K562 (cell line): ENCODE measurements around the gene MON2. TPM values are rescaled to one million over a fixed set of nuclear protein-coding genes. Genes with fewer than 3 reads are reported as not detected.

Experiments
- CAMTA2 ChIP-seq: fragments of 250-450 bp; sonication (Bioruptor Pico); conservative IDR thresholded peaks from 2 replicates; pipeline ENCODE4 v1.5.1; 2022
- CREB5 ChIP-seq: fragments of 250-450 bp; sonication (Bioruptor Pico); IDR thresholded peaks from 2 replicates; pipeline ENCODE4 v1.5.0; 2020; ENCODE audit warnings: mild to moderate bottlenecking
- DPF2 ChIP-seq: fragments of 450-650 bp; IDR thresholded peaks from 2 replicates; pipeline ENCODE4 v1.6.1; 2016
- EWSR1 ChIP-seq: fragments of 450-650 bp; IDR thresholded peaks from 2 replicates; pipeline ENCODE4 v1.6.1; 2018; ENCODE audit warnings: borderline replicate concordance, mild to moderate bottlenecking, low read depth, moderate library complexity; ENCODE audit not compliant: partially characterized antibody
- GATA2 ChIP-seq: sonication (generic); formaldehyde crosslinking; IDR thresholded peaks from 2 replicates; pipeline ENCODE4 v1.4.0; 2020; ENCODE audit warnings: mild to moderate bottlenecking, missing genetic modification reagents
- HDAC2 ChIP-seq: fragments of 450-650 bp; IDR thresholded peaks from 2 replicates; pipeline ENCODE4 v1.6.1; 2016; ENCODE audit warnings: mild to moderate bottlenecking
- HIVEP1 ChIP-seq: fragments of 250-450 bp; sonication (Bioruptor Pico); IDR thresholded peaks from 2 replicates; pipeline ENCODE4 v1.4.0; 2020; ENCODE audit warnings: mild to moderate bottlenecking
- HNRNPK ChIP-seq: fragments of 200-400 bp; formaldehyde crosslinking; IDR thresholded peaks from one replicate; pipeline ENCODE4 v1.6.1; 2018; ENCODE audit warnings: mild to moderate bottlenecking, low read depth, low read length; ENCODE audit not compliant: poor library complexity, severe bottlenecking
- IRF9 ChIP-seq: fragments of 450-650 bp; IDR thresholded peaks from 2 replicates; pipeline ENCODE4 v1.6.1; 2016; ENCODE audit warnings: missing biosample characterization, missing genetic modification characterization
- MNT ChIP-seq, 2 experiments: fragments of 450-650 bp; conservative IDR thresholded peaks; 2 replicates each; pipeline ENCODE4 v1.6.1; 2017; ENCODE audit warnings: mild to moderate bottlenecking in 2 of 2, moderate library complexity in 2 of 2
- MTA3 ChIP-seq: fragments of 450-650 bp; formaldehyde crosslinking; IDR thresholded peaks from 2 replicates; pipeline ENCODE4 v1.6.1; 2017; ENCODE audit warnings: mild to moderate bottlenecking, borderline replicate concordance
- NFIX ChIP-seq: fragments of 250-450 bp; sonication (Bioruptor Pico); IDR thresholded peaks from 2 replicates; pipeline ENCODE4 v1.4.0; 2020; ENCODE audit warnings: low read depth, mild to moderate bottlenecking, moderate library complexity
- NFRKB ChIP-seq: fragments of 450-650 bp; IDR thresholded peaks from 2 replicates; pipeline ENCODE4 v1.6.1; 2016; ENCODE audit warnings: low read depth
- NR4A1 ChIP-seq, 2 experiments: fragments of 250-450 bp in 1 of 2; fragments of 450-650 bp in 1 of 2; sonication (Bioruptor Pico) in 1 of 2; IDR thresholded peaks; 2 replicates each; pipeline versions ENCODE4 v1.4.0 to v1.6.1; 2016 to 2020; ENCODE audit warnings: mild to moderate bottlenecking in 2 of 2, missing compliant biosample characterization in 1 of 2, missing genetic modification characterization in 1 of 2, moderate library complexity in 1 of 2
- PHB2 ChIP-seq: fragments of 450-650 bp; IDR thresholded peaks from 2 replicates; pipeline ENCODE4 v1.6.1; 2017; ENCODE audit warnings: low read depth
- SRSF1 ChIP-seq: fragments of 200-400 bp; formaldehyde crosslinking; IDR thresholded peaks from 2 replicates; pipeline ENCODE4 v1.6.1; 2017; ENCODE audit warnings: mild to moderate bottlenecking, low read depth, low read length, moderate library complexity
- SRSF9 ChIP-seq: fragments of 200-400 bp; formaldehyde crosslinking; IDR thresholded peaks from 2 replicates; pipeline ENCODE4 v1.6.1; 2017; ENCODE audit warnings: low read depth, low read length, borderline replicate concordance
- YY1 ChIP-seq, 3 experiments: IDR thresholded peaks; 2 replicates each; pipeline ENCODE4 v1.6.1; 2011; ENCODE audit warnings: low read length in 2 of 3, mild to moderate bottlenecking in 2 of 3, moderate library complexity in 2 of 3, borderline replicate concordance in 1 of 3, control low read depth in 1 of 3, low read depth in 1 of 3; ENCODE audit not compliant: insufficient read depth in 3 of 3, insufficient replicate concordance in 2 of 3, control insufficient read depth in 1 of 3, insufficient read length in 1 of 3; ENCODE audit errors: extremely low read depth in 1 of 3
- ZBTB34 ChIP-seq: fragments of 250-450 bp; sonication (Bioruptor Pico); IDR thresholded peaks from 2 replicates; pipeline ENCODE4 v1.8.0; 2021; ENCODE audit warnings: mild to moderate bottlenecking, moderate library complexity
- ZNF239 ChIP-seq: fragments of 250-450 bp; sonication (Bioruptor Pico); IDR thresholded peaks from 2 replicates; pipeline ENCODE4 v1.4.0; 2020; ENCODE audit warnings: mild to moderate bottlenecking
- ZNF766 ChIP-seq: fragments of 200-800 bp; sonication (Bioruptor generic); conservative IDR thresholded peaks from 2 replicates; pipeline ENCODE4 v1.6.1; 2016; ENCODE audit warnings: missing genetic modification characterization, missing compliant biosample characterization
- ZNF830 ChIP-seq: fragments of 250-450 bp; sonication (Bioruptor Pico); IDR thresholded peaks from 2 replicates; pipeline ENCODE4 v1.5.0; 2021; ENCODE audit warnings: mild to moderate bottlenecking
- polyA plus RNA-seq, 8 experiments: library from polyadenylated mRNA; depleted of rRNA in 4 of 8; stranded (reverse) in 5 of 8; unstranded in 3 of 8; fragments of >200 nt; fragmentation: Nextera tagmentation in 2 of 8; fragmentation: Illumina TruSeq in 1 of 8; extraction: Ambion mirVana in 2 of 8; extraction: Trizol in 1 of 8; gene quantifications; 2 replicates each; pipeline versions ENCODE4 v1.2.1 to v1.2.3, GENCODE V29; 2011 to 2014; ENCODE audit warnings: inconsistent platforms in 1 of 8, missing spikeins in 1 of 8
- total RNA-seq, 7 experiments: library from RNA; depleted of rRNA in 6 of 7; stranded (reverse); fragments of >200 nt in 6 of 7; fragmentation: Illumina TruSeq in 2 of 7; extraction: Trizol in 2 of 7; gene quantifications; 2 replicates each; pipeline versions ENCODE4 v1.2.1 to v1.2.3, GENCODE V29; 2011 to 2021; ENCODE audit warnings: low replicate concordance in 1 of 7

The MON2 gene
- total and polyA plus RNA-seq, 9 of the 15 experiments (the other 6 are each of a cell fraction or from before 2014, with no cell fraction given), result 3.6 to 31.6 (median 16.8) TPM

GRCh38 chr12:62602255-62603060, 135.8 kb downstream of the MON2 start (continued):
- TF ChIP-seq NR4A1 (CRISPR knock-in tag; IDR thresholded peaks at IDR 0.05), result 0 out of 2 replicates have a peak, but pooled peaks have one; percentile 7
- TF ChIP-seq NR4A1 (tag; IDR thresholded peaks at IDR 0.05), result peak; percentile 59; the same call in 1 of the 2 replicates
- peak; percentile 88 to 95 (median 95) for TF ChIP-seq YY1 (IDR thresholded peaks at IDR 0.05; ENCODE audit: borderline replicate concordance in 1 of 3, control insufficient read depth in 1 of 3, extremely low read depth in 1 of 3, insufficient read depth in 3 of 3, insufficient read length in 1 of 3, insufficient replicate concordance in 2 of 3, low read depth in 1 of 3, low read length in 2 of 3)
- TF ChIP-seq ZNF766 (CRISPR knock-in tag), result peak; percentile 94
- TF ChIP-seq HNRNPK, result no peak
- TF ChIP-seq ZNF830 (CRISPR knock-in tag), result peak; percentile 96
- TF ChIP-seq MTA3, result peak; percentile 42; the same call in 1 of the 2 replicates
- TF ChIP-seq NFRKB, result peak; percentile 99
- TF ChIP-seq MNT (conservative IDR thresholded peaks at IDR 0.05), result peak; percentile 93 to 94
- no peak for TF ChIP-seq ZBTB34
- TF ChIP-seq HIVEP1 (CRISPR knock-in tag), result no peak
- TF ChIP-seq SRSF9, result no peak
- peak; percentile 84 for TF ChIP-seq HDAC2
- peak; percentile 86; the same call in 1 of the 2 replicates for TF ChIP-seq CREB5 (CRISPR knock-in tag)
- TF ChIP-seq EWSR1, result no peak
- no peak for TF ChIP-seq PHB2
- TF ChIP-seq GATA2, result no peak
- peak; percentile 81; the same call in 1 of the 2 replicates for TF ChIP-seq CAMTA2 (CRISPR knock-in tag)
- TF ChIP-seq SRSF1, result 0 out of 2 replicates have a peak, but pooled peaks have one; percentile 48
- peak; percentile 47; the same call in 1 of the 2 replicates for TF ChIP-seq DPF2
- no peak; the same call in 1 of the 2 replicates for TF ChIP-seq ZNF239 (CRISPR knock-in tag)
- no peak for TF ChIP-seq NFIX (CRISPR knock-in tag)
- peak; percentile 42; the same call in 1 of the 2 replicates for TF ChIP-seq IRF9 (tag)
